HG02884 (cell line): ENCODE data around the gene AGER.

ENCODE experiments used
- ATAC-seq: cut with Tn5 transposase; IDR thresholded peaks from one replicate; pipeline ENCODE4 v1.9.1; 2021; ENCODE audit warnings: mild to moderate bottlenecking, moderate library complexity; ENCODE audit not compliant: unreplicated experiment

AGER gene

GRCh38 chr6:32174416-32174815 lies 9.6 kb downstream of the AGER start:
- no peak for ATAC-seq

GRCh38 chr6:32173051-32173727 lies 10.9 kb downstream of the AGER start:
- ATAC-seq = no peak

DNA sequence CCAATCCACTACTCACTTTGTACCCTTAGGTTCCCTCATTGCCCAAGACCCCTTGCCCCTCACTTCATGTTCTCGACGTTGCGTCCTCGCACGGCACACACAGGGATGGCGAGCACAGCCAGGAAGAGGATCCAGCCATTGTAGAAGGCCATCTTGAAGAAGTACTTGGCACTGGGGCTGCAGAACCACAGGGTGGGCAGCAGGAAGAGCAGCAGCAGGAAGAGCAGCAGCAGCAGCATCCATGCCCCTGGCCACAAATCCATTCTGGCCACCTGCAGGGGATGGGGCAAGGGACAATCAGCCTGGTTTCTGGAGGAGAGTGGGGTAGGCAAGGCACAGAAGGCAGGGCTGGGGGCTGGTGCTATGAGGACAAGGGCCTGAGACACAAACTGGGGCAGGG lies 12.8 kb downstream of the AGER start:
- no peak for ATAC-seq

GRCh38 chr6:32170294-32170693 lies 13.8 kb downstream of the AGER start:
- ATAC-seq = no peak

- no peak for ATAC-seq
These were observed 15.1 kb downstream of the AGER start for GRCh38 chr6:32168807-32169591.

DNA sequence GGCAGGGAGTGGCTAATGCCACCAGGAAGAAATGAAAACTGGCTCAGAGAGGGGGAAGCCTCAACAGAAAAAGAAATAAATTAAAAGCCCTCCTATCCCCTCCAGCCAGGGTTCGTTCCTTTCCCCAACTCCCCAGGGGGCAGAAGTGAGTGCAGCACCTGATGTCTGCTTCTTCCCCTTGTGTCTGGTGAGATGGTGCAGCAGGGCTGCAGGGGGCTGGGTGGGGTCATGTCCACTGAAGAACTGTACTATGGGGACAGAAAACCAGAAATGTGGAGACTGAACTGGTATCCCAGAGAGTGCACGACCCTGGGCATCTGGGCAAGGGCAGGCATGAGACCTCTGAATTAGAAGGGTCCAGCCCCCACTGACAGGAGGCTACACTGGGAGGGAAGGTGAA lies 15.7 kb downstream of the AGER start:
- ATAC-seq = no peak

DNA sequence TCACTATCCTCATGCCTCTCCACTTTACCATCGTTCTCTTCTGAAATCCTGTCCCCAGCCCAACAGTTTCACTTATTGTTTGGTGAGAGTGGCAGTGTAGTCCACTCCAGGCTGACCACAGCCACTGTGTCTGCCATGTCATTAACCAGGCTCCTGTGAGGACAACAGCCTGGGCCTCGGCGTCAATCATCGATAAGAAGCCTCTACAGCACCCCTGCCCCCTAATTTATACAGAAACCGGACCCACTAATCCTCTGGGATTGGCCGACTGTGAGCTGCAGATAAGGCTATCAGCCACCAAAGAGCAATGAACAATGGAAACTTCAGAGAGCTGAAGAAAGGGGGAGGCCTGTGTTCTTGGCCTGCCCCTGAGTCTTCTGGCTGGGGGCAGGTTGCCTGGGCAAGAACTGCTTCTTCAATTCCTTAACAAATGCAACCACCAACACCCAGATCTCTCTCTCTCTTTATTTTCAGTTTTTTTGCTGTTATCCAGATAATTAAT lies 16.2 kb downstream of the AGER start:
- no peak for ATAC-seq

DNA sequence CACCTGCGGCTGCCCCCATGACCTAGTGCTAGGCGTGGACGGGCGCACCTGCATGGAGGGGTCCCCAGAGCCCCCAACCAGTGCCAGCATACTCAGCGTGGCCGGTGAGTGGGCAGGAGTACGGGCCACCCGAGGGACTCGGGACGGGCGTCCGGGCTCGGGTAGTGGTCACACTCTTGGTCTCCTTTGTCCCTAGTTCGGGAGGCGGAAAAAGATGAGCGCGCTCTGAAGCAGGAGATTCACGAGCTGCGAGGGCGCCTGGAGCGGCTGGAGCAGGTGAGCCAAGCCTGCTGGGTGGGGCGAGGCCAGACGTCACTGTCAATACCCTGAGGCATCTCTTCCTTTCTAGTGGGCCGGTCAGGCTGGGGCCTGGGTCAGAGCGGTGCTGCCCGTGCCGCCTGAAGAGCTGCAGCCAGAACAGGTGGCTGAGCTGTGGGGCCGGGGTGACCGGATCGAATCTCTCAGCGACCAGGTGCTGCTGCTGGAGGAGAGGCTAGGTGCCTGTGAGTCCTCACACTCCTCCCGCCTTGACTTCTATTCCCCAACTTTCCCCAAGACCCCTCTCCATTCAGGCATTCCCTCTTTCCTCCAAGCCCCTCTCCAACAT lies 16.8 kb downstream of the AGER start:
- no peak for ATAC-seq

GRCh38 chr6:32166411-32167061 lies 17.5 kb downstream of the AGER start:
- no peak for ATAC-seq

DNA sequence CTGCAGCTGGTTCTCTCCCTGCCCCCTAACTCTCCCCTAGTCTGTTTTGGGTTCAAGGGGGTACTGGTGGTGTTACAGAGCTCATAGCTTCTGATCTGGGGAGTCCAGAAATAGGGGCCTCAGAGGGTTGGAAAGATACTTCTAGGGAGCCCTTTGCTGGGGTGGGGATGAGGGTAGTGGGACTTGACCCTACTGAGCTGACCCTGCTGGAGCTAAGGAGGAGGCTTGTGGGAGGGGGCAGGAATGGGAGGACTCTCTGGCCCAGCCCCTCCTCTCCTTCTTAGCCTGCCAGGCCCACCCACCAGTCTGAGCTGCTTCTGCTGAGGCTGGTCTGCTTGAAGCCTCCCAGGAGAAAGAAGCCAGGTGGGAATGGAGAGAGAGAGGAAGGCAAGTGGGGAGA lies 19.8 kb downstream of the AGER start, which contains the start of gene EGFL8:
Gene EGFL8, plus strand, starts transcription at position 301 of the 400 bp plus-strand sequence. CDS start 1,571 bp downstream, outside the sequence.
- no peak for ATAC-seq

DNA sequence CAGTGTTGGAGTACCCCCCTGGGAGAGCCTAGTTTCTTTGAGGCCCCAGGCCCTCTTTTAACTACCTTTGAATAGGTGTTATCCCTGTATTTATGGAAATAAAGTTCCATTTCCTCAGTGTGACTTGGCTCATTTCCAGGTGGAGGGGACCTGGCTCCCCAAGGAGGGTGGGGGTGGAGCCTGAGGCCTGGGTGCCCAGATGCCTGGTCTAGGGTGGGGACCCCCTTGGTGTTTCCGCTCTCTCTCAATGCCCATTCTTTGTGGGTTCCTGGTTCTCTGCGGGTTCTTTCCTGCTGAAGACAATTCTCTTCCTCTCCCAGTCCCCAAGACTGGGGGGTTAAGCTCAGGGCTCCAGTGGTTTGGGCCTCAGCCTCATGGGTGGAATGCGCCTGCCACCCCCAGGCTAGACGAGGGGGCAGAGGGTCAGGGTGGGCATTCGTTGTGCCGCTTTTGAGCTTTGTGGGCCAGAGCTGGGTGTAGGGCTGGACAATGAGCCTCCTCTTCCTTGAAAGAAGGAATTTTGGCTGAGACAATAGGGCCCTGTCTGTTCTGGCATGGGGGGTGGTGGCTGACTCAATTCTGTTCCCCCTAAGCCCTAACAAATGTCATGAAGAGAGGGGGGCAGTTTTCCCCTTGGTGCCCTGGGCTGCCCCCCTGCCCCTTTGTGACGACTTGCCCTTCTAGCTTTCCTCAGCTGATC lies 20.3 kb downstream of the AGER start:
- ATAC-seq = no peak

- ATAC-seq = no peak
These were observed 26.0 kb downstream of the AGER start for GRCh38 chr6:32158052-32158451.

- ATAC-seq = no peak
These were observed 27.2 kb downstream of the AGER start for GRCh38 chr6:32156891-32157290.

- ATAC-seq = peak; percentile 52
These were observed 29.4 kb downstream of the AGER start for GRCh38 chr6:32154514-32155161.

GRCh38 chr6:32153564-32154513 lies 30.2 kb downstream of the AGER start, which contains the start of gene PPT2:
TSS of gene PPT2 (plus strand) at chr6:32154141. CDS start at chr6:32154595, 454 bp downstream.
- ATAC-seq = peak; percentile 17

DNA sequence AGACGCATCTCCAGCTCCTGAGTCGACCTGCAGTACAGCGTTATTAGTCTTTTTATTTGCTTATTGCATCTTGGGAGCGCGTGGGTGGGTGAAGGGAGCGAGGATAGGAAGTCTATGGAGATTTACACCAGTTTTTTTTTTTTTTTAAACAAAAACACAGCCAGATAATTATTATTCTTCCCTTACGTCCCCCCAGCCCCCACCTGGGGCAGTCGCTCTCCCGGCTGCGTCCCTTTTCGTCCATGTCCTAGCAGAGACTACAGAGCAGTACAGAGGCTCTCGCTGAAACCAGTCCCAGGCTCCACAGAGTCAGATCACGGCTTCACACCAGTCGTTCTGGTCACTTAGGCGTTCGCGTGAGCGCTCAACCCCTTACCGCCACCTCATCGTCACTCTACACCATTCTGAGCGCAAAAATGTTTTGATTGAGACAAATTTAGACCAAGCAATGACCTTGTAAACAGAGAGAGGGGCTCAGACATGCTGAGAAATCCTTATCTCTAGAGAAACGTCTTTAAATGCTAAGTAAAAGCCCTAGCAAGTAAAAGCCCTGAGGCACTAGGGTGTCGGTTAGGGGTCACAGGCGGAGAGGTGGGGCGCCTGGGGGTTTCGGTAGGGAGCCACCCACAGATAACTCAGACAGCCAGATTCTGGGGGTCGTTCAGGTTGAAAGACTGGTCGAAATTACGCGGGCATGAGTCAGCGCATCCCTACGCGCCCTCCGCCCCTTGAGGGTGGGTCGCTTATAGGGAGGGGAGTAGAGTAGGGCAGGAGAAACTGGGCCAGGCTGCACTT lies 31.1 kb downstream of the AGER start:
- ATAC-seq = no peak

DNA sequence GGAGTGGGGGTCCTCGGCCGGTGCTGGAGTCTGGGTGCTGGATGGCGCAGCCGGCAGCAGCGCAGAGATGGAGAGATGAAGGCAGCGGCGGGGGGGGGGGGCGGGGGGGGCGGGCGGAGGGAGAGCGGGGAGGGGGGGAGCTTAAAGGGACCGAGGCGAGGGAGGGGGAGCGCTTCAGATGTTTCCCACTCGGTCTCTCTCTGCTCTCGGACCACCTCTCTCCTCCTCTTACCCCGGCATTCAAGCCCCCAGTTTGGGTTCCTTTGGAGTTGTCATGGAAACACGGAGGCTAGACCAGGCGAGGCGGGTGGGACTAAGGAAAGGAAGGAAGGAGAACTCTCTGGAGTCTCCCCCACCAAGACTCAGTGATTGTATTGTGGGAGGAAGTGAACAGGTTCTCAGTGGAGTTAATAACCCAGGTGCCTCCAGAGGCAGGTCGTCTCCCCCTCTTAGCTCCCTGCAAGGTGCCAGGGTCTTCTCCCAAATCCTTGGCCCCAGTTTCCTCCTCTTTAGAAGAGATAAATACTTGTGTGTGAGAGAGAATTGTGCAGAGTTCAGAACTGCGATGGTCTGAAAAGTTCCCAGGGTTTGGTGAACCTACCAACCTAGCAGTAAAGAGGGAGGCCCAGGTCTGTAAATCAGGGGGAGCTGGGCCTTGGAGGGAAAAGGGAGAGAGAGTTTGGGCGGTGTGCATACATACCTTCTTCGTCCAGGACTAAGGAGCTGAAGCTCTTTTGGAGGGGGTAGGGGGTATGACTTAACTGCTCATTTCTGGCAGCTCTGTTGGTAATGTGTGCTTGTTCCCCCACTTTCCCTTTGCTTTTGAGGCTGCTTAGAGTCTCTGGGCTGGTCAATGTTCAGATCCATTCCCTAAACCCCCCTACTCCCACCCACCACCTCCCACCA lies 31.9 kb downstream of the AGER start, which contains the start of gene PRRT1:
Gene PRRT1, minus strand, starts transcription at position 77 of the 906 bp plus-strand sequence. CDS start 112 bp downstream, outside the sequence.
- no peak for ATAC-seq
